ENCODE results near the gene SAMD11.

Gene SAMD11

GRCh38 chr1:932776-933602 lies 9.3 kb downstream of the SAMD11 start:
- no peak for DNase-seq

- no peak for DNase-seq
Measured at GRCh38 chr1:933603-933940, 9.8 kb downstream of the SAMD11 start.

- no peak for DNase-seq
Measured at GRCh38 chr1:934991-935750, 11.4 kb downstream of the SAMD11 start.

- DNase-seq = no peak
Measured at GRCh38 chr1:935751-936231, 12.1 kb downstream of the SAMD11 start.

GRCh38 chr1:936348-937264 lies 12.9 kb downstream of the SAMD11 start:
- DNase-seq = no peak

GRCh38 chr1:937521-937920 lies 13.8 kb downstream of the SAMD11 start:
- no peak for DNase-seq

GRCh38 chr1:938088-938683 lies 14.5 kb downstream of the SAMD11 start:
- no peak for DNase-seq

GRCh38 chr1:938711-939489 lies 15.2 kb downstream of the SAMD11 start:
- DNase-seq = no peak

GRCh38 chr1:939511-940106 lies 15.9 kb downstream of the SAMD11 start:
- DNase-seq = no peak

GRCh38 chr1:940107-941014 lies 16.6 kb downstream of the SAMD11 start:
- no peak for DNase-seq

GRCh38 chr1:941015-941587 lies 17.4 kb downstream of the SAMD11 start:
- no peak for DNase-seq

- DNase-seq = no peak
Measured at GRCh38 chr1:941588-942383, 18.1 kb downstream of the SAMD11 start.

- DNase-seq = no peak
Measured at GRCh38 chr1:942411-942821, 18.7 kb downstream of the SAMD11 start.

GRCh38 chr1:942864-943533 lies 19.3 kb downstream of the SAMD11 start:
- no peak for DNase-seq

- no peak for DNase-seq
Measured at GRCh38 chr1:943545-944340, 20.0 kb downstream of the SAMD11 start.

- DNase-seq = no peak
Measured at GRCh38 chr1:944341-945325, 20.9 kb downstream of the SAMD11 start.
